HepG2 (cell line): ENCODE data around the gene HSPA1A. TPM values are rescaled to one million over a fixed set of nuclear protein-coding genes. Genes with fewer than 3 reads are reported as not detected.

Experiments
- AHR ChIP-seq: IDR thresholded peaks from 2 replicates; pipeline ENCODE4 v1.6.1; 2018; ENCODE audit warnings: missing genetic modification reagents, missing compliant biosample characterization
- CBX5 ChIP-seq: sonication (generic); formaldehyde crosslinking; IDR thresholded peaks from 2 replicates; pipeline ENCODE4 v1.4.0; 2020; ENCODE audit warnings: missing genetic modification reagents, borderline replicate concordance
- CEBPG ChIP-seq: IDR thresholded peaks from 2 replicates; pipeline ENCODE4 v1.6.1; 2016
- CEBPZ ChIP-seq: IDR thresholded peaks from 2 replicates; pipeline ENCODE4 v1.6.1; 2012; ENCODE audit warnings: low read length, improper control_type of control experiment
- FOXA3 ChIP-seq: IDR thresholded peaks from 2 replicates; pipeline ENCODE4 v1.6.1; 2016; ENCODE audit warnings: missing genetic modification reagents, missing compliant biosample characterization
- HINFP ChIP-seq: sonication (generic); formaldehyde crosslinking; IDR thresholded peaks from 2 replicates; pipeline ENCODE4 v1.4.0; 2020; ENCODE audit warnings: low read depth, mild to moderate bottlenecking, missing genetic modification reagents
- KAT7 ChIP-seq: IDR thresholded peaks from 2 replicates; pipeline ENCODE4 v1.6.1; 2018; ENCODE audit warnings: borderline replicate concordance, missing compliant biosample characterization
- KDM5B ChIP-seq: sonication (generic); formaldehyde crosslinking; IDR thresholded peaks from 2 replicates; pipeline ENCODE4 v1.4.0; 2020; ENCODE audit warnings: missing genetic modification reagents, mild to moderate bottlenecking, borderline replicate concordance
- RORA ChIP-seq: sonication (generic); formaldehyde crosslinking; IDR thresholded peaks from 2 replicates; pipeline ENCODE4 v1.5.0; 2020; ENCODE audit warnings: mild to moderate bottlenecking, missing genetic modification reagents, moderate library complexity
- SMAD1 ChIP-seq: sonication (generic); formaldehyde crosslinking; IDR thresholded peaks from 2 replicates; pipeline ENCODE4 v1.4.0; 2020; ENCODE audit warnings: missing genetic modification reagents, low read depth, mild to moderate bottlenecking, borderline replicate concordance
- SOX5 ChIP-seq: IDR thresholded peaks from 2 replicates; pipeline ENCODE4 v1.6.1; 2016; ENCODE audit warnings: borderline replicate concordance
- SP5 ChIP-seq: IDR thresholded peaks from 2 replicates; pipeline ENCODE4 v1.6.1; 2016; ENCODE audit warnings: low read depth, borderline replicate concordance
- THYN1 ChIP-seq: sonication (generic); formaldehyde crosslinking; IDR thresholded peaks from 2 replicates; pipeline ENCODE4 v1.8.1; 2023; ENCODE audit warnings: low read depth, mild to moderate bottlenecking, moderate library complexity, missing genetic modification reagents, borderline replicate concordance
- XRCC5 ChIP-seq: fragments of 200-400 bp; formaldehyde crosslinking; optimal IDR thresholded peaks from 2 replicates; pipeline ENCODE3; 2017; ENCODE audit warnings: mild to moderate bottlenecking, low read length
- ZNF382 ChIP-seq: sonication (generic); formaldehyde crosslinking; IDR thresholded peaks from 2 replicates; pipeline ENCODE4 v1.5.0; 2020; ENCODE audit warnings: missing genetic modification reagents, mild to moderate bottlenecking, borderline replicate concordance
- ZNF567 ChIP-seq: sonication (generic); formaldehyde crosslinking; IDR thresholded peaks from 2 replicates; pipeline ENCODE4 v1.8.1; 2023; ENCODE audit warnings: mild to moderate bottlenecking, missing genetic modification reagents, borderline replicate concordance
- ZNF644 ChIP-seq: IDR thresholded peaks from 2 replicates; pipeline ENCODE4 v1.6.1; 2016; ENCODE audit warnings: low read depth
- ZNF816 ChIP-seq: sonication (generic); formaldehyde crosslinking; IDR thresholded peaks from 2 replicates; pipeline ENCODE4 v1.8.0; 2022; ENCODE audit warnings: missing genetic modification reagents, mild to moderate bottlenecking, borderline replicate concordance
- polyA plus RNA-seq, 8 experiments: library from polyadenylated mRNA; depleted of rRNA in 3 of 8; stranded (reverse) in 7 of 8; unstranded in 1 of 8; fragments of >200 nt; fragmentation: Illumina TruSeq in 4 of 8; extraction: Trizol in 4 of 8; gene quantifications; 2 replicates each; pipeline versions ENCODE4 v1.2.1 to v1.2.3, GENCODE V29; 2011 to 2016; ENCODE audit warnings: low read depth in 4 of 8, missing spikeins in 1 of 8, mixed read lengths in 1 of 8; ENCODE audit not compliant: insufficient read depth in 1 of 8
- total RNA-seq, 5 experiments: library from RNA; depleted of rRNA; stranded (reverse); fragments of >200 nt; fragmentation: Illumina TruSeq; extraction: Trizol; gene quantifications; 2 replicates each; pipeline ENCODE4 v1.2.3, GENCODE V29; 2016; ENCODE audit warnings: low read depth in 1 of 5
- TF ChIP-seq, protein P1 (sequence below): sonication (generic); formaldehyde crosslinking; IDR thresholded peaks from 2 replicates; pipeline ENCODE4 v1.4.0; 2020; ENCODE audit warnings: low read depth, missing genetic modification reagents
- TF ChIP-seq, protein P2 (sequence below): sonication (generic); formaldehyde crosslinking; IDR thresholded peaks from 2 replicates; pipeline ENCODE4 v1.4.0; 2020; ENCODE audit warnings: missing genetic modification reagents; ENCODE audit errors: not compliant biosample characterization

Gene HSPA1A
- total and polyA plus RNA-seq, 2 of the 13 experiments (the other 11 are each of a cell fraction or from before 2014, with no cell fraction given) = 44.5 to 85.0 TPM

DNA sequence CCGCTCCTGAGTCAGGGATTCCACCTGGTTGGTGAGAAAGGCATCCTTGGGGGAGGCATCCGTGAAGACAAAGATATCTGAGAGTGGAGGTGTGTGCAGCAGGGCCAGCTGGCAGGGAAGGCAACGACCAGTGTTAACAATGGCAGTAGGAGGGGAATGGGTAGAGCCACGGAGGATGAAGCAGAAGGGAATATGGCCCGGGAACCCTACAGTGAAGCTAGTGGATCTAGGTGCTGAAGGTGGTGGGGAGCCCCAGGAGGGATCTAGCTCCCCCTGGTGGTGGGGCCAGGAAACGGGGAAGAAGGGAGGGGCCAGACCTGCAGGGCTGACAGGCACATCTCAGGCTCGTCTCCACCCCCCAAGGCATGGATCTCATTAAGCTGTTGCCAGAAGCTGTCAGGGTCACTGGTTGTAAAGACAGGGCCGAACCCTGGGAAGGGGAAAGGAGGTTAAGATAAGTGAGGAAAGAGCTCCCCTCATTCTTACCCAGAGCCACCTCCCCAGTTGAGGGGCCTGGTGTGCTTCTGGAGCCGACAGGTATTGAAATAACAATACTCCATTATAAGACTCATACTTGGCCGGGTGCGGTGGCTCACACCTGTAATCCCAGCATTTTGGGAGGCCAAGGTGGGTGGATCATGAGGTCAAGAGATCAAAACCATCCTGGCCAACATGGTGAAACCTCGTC lies 45.5 kb upstream of the HSPA1A start (continued):
- TF ChIP-seq, protein P1, sequence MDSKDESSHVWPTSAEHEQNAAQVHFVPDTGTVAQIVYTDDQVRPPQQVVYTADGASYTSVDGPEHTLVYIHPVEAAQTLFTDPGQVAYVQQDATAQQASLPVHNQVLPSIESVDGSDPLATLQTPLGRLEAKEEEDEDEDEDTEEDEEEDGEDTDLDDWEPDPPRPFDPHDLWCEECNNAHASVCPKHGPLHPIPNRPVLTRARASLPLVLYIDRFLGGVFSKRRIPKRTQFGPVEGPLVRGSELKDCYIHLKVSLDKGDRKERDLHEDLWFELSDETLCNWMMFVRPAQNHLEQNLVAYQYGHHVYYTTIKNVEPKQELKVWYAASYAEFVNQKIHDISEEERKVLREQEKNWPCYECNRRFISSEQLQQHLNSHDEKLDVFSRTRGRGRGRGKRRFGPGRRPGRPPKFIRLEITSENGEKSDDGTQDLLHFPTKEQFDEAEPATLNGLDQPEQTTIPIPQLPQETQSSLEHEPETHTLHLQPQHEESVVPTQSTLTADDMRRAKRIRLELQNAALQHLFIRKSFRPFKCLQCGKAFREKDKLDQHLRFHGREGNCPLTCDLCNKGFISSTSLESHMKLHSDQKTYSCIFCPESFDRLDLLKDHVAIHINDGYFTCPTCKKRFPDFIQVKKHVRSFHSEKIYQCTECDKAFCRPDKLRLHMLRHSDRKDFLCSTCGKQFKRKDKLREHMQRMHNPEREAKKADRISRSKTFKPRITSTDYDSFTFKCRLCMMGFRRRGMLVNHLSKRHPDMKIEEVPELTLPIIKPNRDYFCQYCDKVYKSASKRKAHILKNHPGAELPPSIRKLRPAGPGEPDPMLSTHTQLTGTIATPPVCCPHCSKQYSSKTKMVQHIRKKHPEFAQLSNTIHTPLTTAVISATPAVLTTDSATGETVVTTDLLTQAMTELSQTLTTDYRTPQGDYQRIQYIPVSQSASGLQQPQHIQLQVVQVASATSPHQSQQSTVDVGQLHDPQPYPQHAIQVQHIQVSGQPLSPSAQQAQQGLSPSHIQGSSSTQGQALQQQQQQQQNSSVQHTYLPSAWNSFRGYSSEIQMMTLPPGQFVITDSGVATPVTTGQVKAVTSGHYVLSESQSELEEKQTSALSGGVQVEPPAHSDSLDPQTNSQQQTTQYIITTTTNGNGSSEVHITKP (CRISPR knock-in tag) = 0 out of 2 replicates have a peak, but pooled peaks have one; percentile 46
- TF ChIP-seq SOX5 (CRISPR knock-in tag) (peak; percentile 61), SMAD1 (CRISPR knock-in tag) (0 out of 2 replicates have a peak, but pooled peaks have one; percentile 55), ZNF382 (CRISPR knock-in tag) (no peak), KDM5B (CRISPR knock-in tag) (peak; percentile 77; the same call in 1 of the 2 replicates), RORA (CRISPR knock-in tag) (no peak), SP5 (CRISPR knock-in tag) (peak; percentile 64; the same call in 1 of the 2 replicates), ZNF816 (no peak), THYN1 (CRISPR knock-in tag) (no peak), CEBPZ (no peak), ZNF644 (peak; percentile 53; the same call in 1 of the 2 replicates), XRCC5 (peak; percentile 79), CBX5 (CRISPR knock-in tag) (peak; percentile 54; the same call in 1 of the 2 replicates), HINFP (peak; percentile 50; the same call in 1 of the 2 replicates), AHR (CRISPR knock-in tag) (0 out of 2 replicates have a peak, but pooled peaks have one; percentile 48), ZNF567 (CRISPR knock-in tag) (0 out of 2 replicates have a peak, but pooled peaks have one; percentile 51), CEBPG (0 out of 2 replicates have a peak, but pooled peaks have one; percentile 19), FOXA3 (CRISPR knock-in tag) (peak; percentile 44; the same call in 1 of the 2 replicates), KAT7 (CRISPR knock-in tag) (0 out of 2 replicates have a peak, but pooled peaks have one; percentile 53)
- TF ChIP-seq, protein P2, sequence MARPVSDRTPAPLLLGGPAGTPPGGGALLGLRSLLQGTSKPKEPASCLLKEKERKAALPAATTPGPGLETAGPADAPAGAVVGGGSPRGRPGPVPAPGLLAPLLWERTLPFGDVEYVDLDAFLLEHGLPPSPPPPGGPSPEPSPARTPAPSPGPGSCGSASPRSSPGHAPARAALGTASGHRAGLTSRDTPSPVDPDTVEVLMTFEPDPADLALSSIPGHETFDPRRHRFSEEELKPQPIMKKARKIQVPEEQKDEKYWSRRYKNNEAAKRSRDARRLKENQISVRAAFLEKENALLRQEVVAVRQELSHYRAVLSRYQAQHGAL (CRISPR knock-in tag) = no peak
